ENCODE measurements around the gene PCDH9.

GRCh38 chr13:66714795-66715194 lies 515.3 kb downstream of the PCDH9 start:
- no peak for TF ChIP-seq POLR2A (IDR thresholded peaks at IDR 0.05)
- TF ChIP-seq, protein P1, sequence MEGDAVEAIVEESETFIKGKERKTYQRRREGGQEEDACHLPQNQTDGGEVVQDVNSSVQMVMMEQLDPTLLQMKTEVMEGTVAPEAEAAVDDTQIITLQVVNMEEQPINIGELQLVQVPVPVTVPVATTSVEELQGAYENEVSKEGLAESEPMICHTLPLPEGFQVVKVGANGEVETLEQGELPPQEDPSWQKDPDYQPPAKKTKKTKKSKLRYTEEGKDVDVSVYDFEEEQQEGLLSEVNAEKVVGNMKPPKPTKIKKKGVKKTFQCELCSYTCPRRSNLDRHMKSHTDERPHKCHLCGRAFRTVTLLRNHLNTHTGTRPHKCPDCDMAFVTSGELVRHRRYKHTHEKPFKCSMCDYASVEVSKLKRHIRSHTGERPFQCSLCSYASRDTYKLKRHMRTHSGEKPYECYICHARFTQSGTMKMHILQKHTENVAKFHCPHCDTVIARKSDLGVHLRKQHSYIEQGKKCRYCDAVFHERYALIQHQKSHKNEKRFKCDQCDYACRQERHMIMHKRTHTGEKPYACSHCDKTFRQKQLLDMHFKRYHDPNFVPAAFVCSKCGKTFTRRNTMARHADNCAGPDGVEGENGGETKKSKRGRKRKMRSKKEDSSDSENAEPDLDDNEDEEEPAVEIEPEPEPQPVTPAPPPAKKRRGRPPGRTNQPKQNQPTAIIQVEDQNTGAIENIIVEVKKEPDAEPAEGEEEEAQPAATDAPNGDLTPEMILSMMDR (IDR thresholded peaks at IDR 0.05) = no peak
- TF ChIP-seq EP300 (IDR thresholded peaks at IDR 0.05) = no peak
